GM23338 (cell line): Measurements from ENCODE around the gene PAMR1. TPM values are rescaled to one million over a fixed set of nuclear protein-coding genes. Genes with fewer than 3 reads are reported as not detected.
A peak's percentile ranks its signal among the peaks of the same experiment; 100 is the strongest.

ENCODE experiments used
- ATAC-seq: fragments of 200-7000 bp; cut with Tn5 transposase; 3 replicates; pipeline ENCODE4 v1.9.1; 2020
- DNase-seq: peaks from one replicate; pipeline ENCODE4 v3.0.0-alpha.2; 2015; ENCODE audit warnings: low spot score
- H2AFZ ChIP-seq: fragments of 200-600 bp; sonication (generic); 2 replicates; pipeline ENCODE4 v1.8.0; 2016; ENCODE audit warnings: antibody characterized with exemption, mild to moderate bottlenecking, moderate library complexity
- H3F3A ChIP-seq: fragments of 200-600 bp; sonication (generic); replicated peaks from 2 replicates; pipeline ENCODE4 v1.8.0; 2017; ENCODE audit warnings: antibody characterized with exemption, mixed run types, low read depth
- H3K27ac ChIP-seq: fragments of 200-600 bp; sonication (generic); 2 replicates; pipeline ENCODE4 v1.6.1; 2016; ENCODE audit warnings: low read depth
- H3K27me3 ChIP-seq: fragments of 200-600 bp; sonication (generic); 2 replicates; pipeline ENCODE4 v1.8.0; 2016; ENCODE audit warnings: mild to moderate bottlenecking, mixed run types, moderate library complexity; ENCODE audit not compliant: insufficient read depth
- H3K36me3 ChIP-seq: fragments of 200-600 bp; sonication (generic); 2 replicates; pipeline ENCODE4 v1.8.0; 2016; ENCODE audit warnings: mild to moderate bottlenecking; ENCODE audit not compliant: insufficient read depth
- H3K4me1 ChIP-seq: fragments of 200-600 bp; sonication (generic); 2 replicates; pipeline ENCODE4 v1.8.0; 2016; ENCODE audit warnings: mild to moderate bottlenecking, moderate library complexity; ENCODE audit not compliant: insufficient read depth
- H3K4me2 ChIP-seq: fragments of 200-600 bp; sonication (generic); 2 replicates; pipeline ENCODE4 v1.7.1; 2017; ENCODE audit warnings: mixed run types
- H3K4me3 ChIP-seq: fragments of 200-600 bp; sonication (generic); 2 replicates; pipeline ENCODE4 v1.6.1; 2016; ENCODE audit warnings: mixed run types
- H3K79me2 ChIP-seq: fragments of 200-600 bp; sonication (generic); replicated peaks from 2 replicates; pipeline ENCODE4 v1.8.0; 2017; ENCODE audit warnings: mild to moderate bottlenecking; ENCODE audit not compliant: insufficient read depth
- H3K9me2 ChIP-seq: fragments of 200-600 bp; sonication (generic); 2 replicates; pipeline ENCODE4 v1.8.0; 2017; ENCODE audit not compliant: insufficient read depth
- H4K20me1 ChIP-seq: fragments of 200-600 bp; sonication (generic); replicated peaks from 2 replicates; pipeline ENCODE4 v1.8.0; 2017; ENCODE audit warnings: mild to moderate bottlenecking; ENCODE audit not compliant: insufficient read depth
- H3K27ac Mint-ChIP-seq: 2 replicates; pipeline ENCODE4 v1.8.0; 2020; ENCODE audit warnings: inconsistent platforms, mild to moderate bottlenecking, moderate library complexity, mixed read lengths
- H3K27me3 Mint-ChIP-seq: 3 replicates; pipeline ENCODE4 v1.8.0; 2022; ENCODE audit warnings: low read depth, mild to moderate bottlenecking, moderate library complexity, mixed read lengths, inconsistent platforms; ENCODE audit not compliant: insufficient read depth, poor library complexity
- H3K36me3 Mint-ChIP-seq: 3 replicates; pipeline ENCODE4 v1.8.0; 2021; ENCODE audit warnings: low read depth, mild to moderate bottlenecking, inconsistent platforms, moderate library complexity, mixed read lengths
- H3K4me1 Mint-ChIP-seq: 3 replicates; pipeline ENCODE4 v1.8.0; 2020; ENCODE audit warnings: mild to moderate bottlenecking, inconsistent platforms, mixed read lengths
- H3K4me3 Mint-ChIP-seq: 3 replicates; pipeline ENCODE4 v1.8.0; 2021; ENCODE audit warnings: moderate library complexity, mild to moderate bottlenecking, inconsistent platforms, mixed read lengths
- H3K9me3 Mint-ChIP-seq: 3 replicates; pipeline ENCODE4 v1.8.0; 2020; ENCODE audit warnings: moderate library complexity, mild to moderate bottlenecking, inconsistent platforms, mixed read lengths
- CREB1 ChIP-seq: fragments of 250-450 bp; sonication (Bioruptor Pico); IDR thresholded peaks from 2 replicates; pipeline ENCODE4 v1.5.0; 2020; ENCODE audit warnings: low read depth, mild to moderate bottlenecking, moderate library complexity
- EZH2 ChIP-seq: fragments of 200-600 bp; sonication (generic); IDR thresholded peaks from one replicate; pipeline ENCODE4 v1.8.0; 2017; ENCODE audit warnings: antibody characterized with exemption, mild to moderate bottlenecking, low read depth; ENCODE audit not compliant: unreplicated experiment
- EZH2phosphoT487 ChIP-seq: fragments of 200-600 bp; sonication (generic); IDR thresholded peaks from one replicate; pipeline ENCODE4 v1.8.1; 2018; ENCODE audit warnings: antibody characterized with exemption; ENCODE audit not compliant: unreplicated experiment
- JUNB ChIP-seq: IDR thresholded peaks from one replicate; pipeline ENCODE4 v1.6.1; 2016; ENCODE audit warnings: antibody characterized with exemption; ENCODE audit not compliant: unreplicated experiment
- NANOG ChIP-seq: IDR thresholded peaks from 2 replicates; pipeline ENCODE4 v1.6.1; 2016; ENCODE audit warnings: antibody characterized with exemption, borderline replicate concordance
- POLR2AphosphoS5 ChIP-seq: IDR thresholded peaks from 2 replicates; pipeline ENCODE4 v1.6.1; 2016; ENCODE audit warnings: antibody characterized with exemption, low read depth
- STAT1 ChIP-seq: IDR thresholded peaks from one replicate; pipeline ENCODE4 v1.6.1; 2016; ENCODE audit warnings: antibody characterized with exemption; ENCODE audit not compliant: unreplicated experiment
- ZNF331 ChIP-seq: fragments of 250-450 bp; sonication (Bioruptor Pico); IDR thresholded peaks from 2 replicates; pipeline ENCODE4 v1.5.0; 2020; ENCODE audit warnings: low read depth, mild to moderate bottlenecking, moderate library complexity
- polyA plus RNA-seq: library from polyadenylated mRNA; unstranded; fragments of >200 nt; fragmentation: Nextera tagmentation; extraction: Ambion mirVana; gene quantifications from 2 replicates; pipeline ENCODE4 v1.2.1, GENCODE V29; 2016
- total RNA-seq: library from RNA; depleted of rRNA; stranded (reverse); fragments of >200 nt; shearing (Covaris generic); gene quantifications from 2 replicates; pipeline ENCODE4 v1.2.3, GENCODE V29; 2014
- TF ChIP-seq, protein P1 (sequence below): IDR thresholded peaks from 2 replicates; pipeline ENCODE4 v1.6.1; 2016; ENCODE audit warnings: antibody characterized with exemption
- TF ChIP-seq, protein P2 (sequence below), 2 experiments: fragments of 200-600 bp in 1 of 2; sonication (generic) in 1 of 2; conservative IDR thresholded peaks; 2 replicates each; pipeline versions ENCODE4 v1.5.1 to v1.6.1; 2016 to 2017; ENCODE audit warnings: antibody characterized with exemption in 2 of 2, low read depth in 2 of 2, mild to moderate bottlenecking in 2 of 2, moderate library complexity in 1 of 2
- TF ChIP-seq, protein P3 (sequence below): IDR thresholded peaks from one replicate; pipeline ENCODE4 v1.6.1; 2018; ENCODE audit warnings: antibody characterized with exemption; ENCODE audit not compliant: unreplicated experiment

The PAMR1 gene
- total and polyA plus RNA-seq, 2 experiments from 2014 or later: 1.6 to 3.1 TPM

DNA sequence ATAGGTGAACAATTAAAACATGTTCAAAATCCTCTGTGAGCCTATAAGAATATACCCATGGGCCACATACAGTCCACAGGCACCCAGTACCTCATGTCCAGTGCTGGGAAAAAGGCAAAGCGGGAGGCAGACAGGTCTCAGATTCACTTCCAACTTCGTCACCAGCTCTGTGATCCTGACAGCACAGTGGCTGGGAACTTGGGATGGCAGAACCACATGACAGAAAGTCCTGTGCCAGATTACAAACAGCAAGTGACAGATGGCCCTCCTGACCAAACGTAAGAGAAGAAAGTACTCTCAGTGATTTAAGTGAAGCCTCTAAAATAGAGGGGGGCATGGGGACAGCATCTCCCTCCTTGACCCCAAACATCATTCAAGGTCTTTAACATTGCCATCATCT lies 111.8 kb downstream of the PAMR1 start:
- Mint-ChIP-seq H3K4me3 (no peak overlapping the region), H3K9me3 (peaks cover 2% of the 10 kb centered on the region; the same call in 1 of the 3 replicates), H3K27ac (no peak overlapping the region), H3K27me3 (peaks cover 31% of the 10 kb centered on the region), H3K36me3 (no peaks in the 10 kb centered on the region), H3K4me1 (no peaks in the 10 kb centered on the region; the same call in 2 of the 3 replicates)
- Histone ChIP-seq H3K9me2 (no peaks in the 10 kb centered on the region), H3K79me2 (no peaks in the 10 kb centered on the region), H3K27me3 (peaks cover 47% of the 10 kb centered on the region), H3K36me3 (no peaks in the 10 kb centered on the region), H3K4me1 (peaks cover 6% of the 10 kb centered on the region; the same call in 1 of the 2 replicates), H3K4me2 (no peak overlapping the region), H2AFZ (no peak overlapping the region), H4K20me1 (peaks cover 3% of the 10 kb centered on the region), H3K4me3 (no peak overlapping the region), H3F3A (no peaks in the 10 kb centered on the region), H3K27ac (no peak overlapping the region)
- ATAC-seq (no peak), DNase-seq (no peak)
- TF ChIP-seq EZH2phosphoT487: no peak
- TF ChIP-seq STAT1: no peak
- no peak for TF ChIP-seq JUNB
- TF ChIP-seq CREB1 (CRISPR knock-in tag): no peak
- TF ChIP-seq NANOG: no peak
- TF ChIP-seq ZNF331 (CRISPR knock-in tag): no peak
- no peak for TF ChIP-seq EZH2
- TF ChIP-seq POLR2AphosphoS5: no peak

DNA sequence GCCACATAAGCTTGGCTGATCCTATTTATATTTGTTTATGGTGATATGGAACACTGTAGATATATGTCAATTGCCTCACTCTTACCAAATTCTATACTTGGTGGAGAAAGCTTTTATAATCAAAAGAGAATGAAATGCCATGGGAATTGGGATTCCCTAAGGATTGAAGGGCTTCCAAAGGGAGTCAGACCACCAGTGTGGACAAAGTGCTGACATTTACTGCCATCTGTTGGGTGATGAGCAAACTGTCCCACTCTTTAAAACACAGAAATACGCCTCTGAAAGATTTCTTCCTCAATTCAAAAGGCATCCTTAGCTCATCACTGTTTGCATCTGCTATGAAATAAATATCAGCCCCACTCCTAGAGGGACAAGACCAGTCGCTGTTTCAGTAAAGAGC lies 113.1 kb downstream of the PAMR1 start:
- ATAC-seq (peak; percentile 74), DNase-seq (peak; percentile 62)
- H3K36me3 ChIP-seq: no peaks in the 10 kb centered on the region
- H4K20me1 ChIP-seq: no peaks in the 10 kb centered on the region; the same call in 1 of the 2 replicates
- H3K79me2 ChIP-seq: no peaks in the 10 kb centered on the region
- no peaks in the 10 kb centered on the region for H3K9me2 ChIP-seq
- Mint-ChIP-seq H3K4me3 (no peak overlapping the region), H3K4me1 (no peaks in the 10 kb centered on the region), H3K27me3 (peaks cover 18% of the 10 kb centered on the region), H3K27ac (no peak overlapping the region), H3K36me3 (no peaks in the 10 kb centered on the region), H3K9me3 (no peaks in the 10 kb centered on the region)
- no peaks in the 10 kb centered on the region for H3K4me1 ChIP-seq
- H3K27me3 ChIP-seq: peaks cover 34% of the 10 kb centered on the region
- H3K4me3 ChIP-seq: no peak overlapping the region
- no peak for TF ChIP-seq STAT1
- TF ChIP-seq, protein P1, sequence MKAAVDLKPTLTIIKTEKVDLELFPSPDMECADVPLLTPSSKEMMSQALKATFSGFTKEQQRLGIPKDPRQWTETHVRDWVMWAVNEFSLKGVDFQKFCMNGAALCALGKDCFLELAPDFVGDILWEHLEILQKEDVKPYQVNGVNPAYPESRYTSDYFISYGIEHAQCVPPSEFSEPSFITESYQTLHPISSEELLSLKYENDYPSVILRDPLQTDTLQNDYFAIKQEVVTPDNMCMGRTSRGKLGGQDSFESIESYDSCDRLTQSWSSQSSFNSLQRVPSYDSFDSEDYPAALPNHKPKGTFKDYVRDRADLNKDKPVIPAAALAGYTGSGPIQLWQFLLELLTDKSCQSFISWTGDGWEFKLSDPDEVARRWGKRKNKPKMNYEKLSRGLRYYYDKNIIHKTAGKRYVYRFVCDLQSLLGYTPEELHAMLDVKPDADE: no peak
- TF ChIP-seq, protein P2, sequence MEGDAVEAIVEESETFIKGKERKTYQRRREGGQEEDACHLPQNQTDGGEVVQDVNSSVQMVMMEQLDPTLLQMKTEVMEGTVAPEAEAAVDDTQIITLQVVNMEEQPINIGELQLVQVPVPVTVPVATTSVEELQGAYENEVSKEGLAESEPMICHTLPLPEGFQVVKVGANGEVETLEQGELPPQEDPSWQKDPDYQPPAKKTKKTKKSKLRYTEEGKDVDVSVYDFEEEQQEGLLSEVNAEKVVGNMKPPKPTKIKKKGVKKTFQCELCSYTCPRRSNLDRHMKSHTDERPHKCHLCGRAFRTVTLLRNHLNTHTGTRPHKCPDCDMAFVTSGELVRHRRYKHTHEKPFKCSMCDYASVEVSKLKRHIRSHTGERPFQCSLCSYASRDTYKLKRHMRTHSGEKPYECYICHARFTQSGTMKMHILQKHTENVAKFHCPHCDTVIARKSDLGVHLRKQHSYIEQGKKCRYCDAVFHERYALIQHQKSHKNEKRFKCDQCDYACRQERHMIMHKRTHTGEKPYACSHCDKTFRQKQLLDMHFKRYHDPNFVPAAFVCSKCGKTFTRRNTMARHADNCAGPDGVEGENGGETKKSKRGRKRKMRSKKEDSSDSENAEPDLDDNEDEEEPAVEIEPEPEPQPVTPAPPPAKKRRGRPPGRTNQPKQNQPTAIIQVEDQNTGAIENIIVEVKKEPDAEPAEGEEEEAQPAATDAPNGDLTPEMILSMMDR (conservative IDR thresholded peaks at IDR 0.05; ENCODE audit: low read depth in 2 of 2): peak; percentile 65 to 70
- TF ChIP-seq, protein P3, sequence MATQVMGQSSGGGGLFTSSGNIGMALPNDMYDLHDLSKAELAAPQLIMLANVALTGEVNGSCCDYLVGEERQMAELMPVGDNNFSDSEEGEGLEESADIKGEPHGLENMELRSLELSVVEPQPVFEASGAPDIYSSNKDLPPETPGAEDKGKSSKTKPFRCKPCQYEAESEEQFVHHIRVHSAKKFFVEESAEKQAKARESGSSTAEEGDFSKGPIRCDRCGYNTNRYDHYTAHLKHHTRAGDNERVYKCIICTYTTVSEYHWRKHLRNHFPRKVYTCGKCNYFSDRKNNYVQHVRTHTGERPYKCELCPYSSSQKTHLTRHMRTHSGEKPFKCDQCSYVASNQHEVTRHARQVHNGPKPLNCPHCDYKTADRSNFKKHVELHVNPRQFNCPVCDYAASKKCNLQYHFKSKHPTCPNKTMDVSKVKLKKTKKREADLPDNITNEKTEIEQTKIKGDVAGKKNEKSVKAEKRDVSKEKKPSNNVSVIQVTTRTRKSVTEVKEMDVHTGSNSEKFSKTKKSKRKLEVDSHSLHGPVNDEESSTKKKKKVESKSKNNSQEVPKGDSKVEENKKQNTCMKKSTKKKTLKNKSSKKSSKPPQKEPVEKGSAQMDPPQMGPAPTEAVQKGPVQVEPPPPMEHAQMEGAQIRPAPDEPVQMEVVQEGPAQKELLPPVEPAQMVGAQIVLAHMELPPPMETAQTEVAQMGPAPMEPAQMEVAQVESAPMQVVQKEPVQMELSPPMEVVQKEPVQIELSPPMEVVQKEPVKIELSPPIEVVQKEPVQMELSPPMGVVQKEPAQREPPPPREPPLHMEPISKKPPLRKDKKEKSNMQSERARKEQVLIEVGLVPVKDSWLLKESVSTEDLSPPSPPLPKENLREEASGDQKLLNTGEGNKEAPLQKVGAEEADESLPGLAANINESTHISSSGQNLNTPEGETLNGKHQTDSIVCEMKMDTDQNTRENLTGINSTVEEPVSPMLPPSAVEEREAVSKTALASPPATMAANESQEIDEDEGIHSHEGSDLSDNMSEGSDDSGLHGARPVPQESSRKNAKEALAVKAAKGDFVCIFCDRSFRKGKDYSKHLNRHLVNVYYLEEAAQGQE: no peak
- H2AFZ ChIP-seq: no peak overlapping the region
- no peaks in the 10 kb centered on the region for H3F3A ChIP-seq
- H3K4me2 ChIP-seq: no peak overlapping the region
- no peak overlapping the region for H3K27ac ChIP-seq
